GM12878 (cell line): ENCODE results near the gene CTSK. TPM values are rescaled to one million over a fixed set of nuclear protein-coding genes. Genes with fewer than 3 reads are reported as not detected.

Experiments
- ATAC-seq: fragments of 200-7000 bp; cut with Tn5 transposase; 3 replicates; pipeline ENCODE4 v1.9.1; 2020; ENCODE audit warnings: mild to moderate bottlenecking, moderate library complexity
- BruUV-seq: library from RNA; stranded (reverse); fragments of 400-500 nt; replicated peaks from 2 replicates; lab custom pipeline; 2021; lab: Mats Ljungman, UMichigan
- CTCF ChIA-PET: fragments of 300-600 bp; sonication (Branson Sonifier 250); formaldehyde crosslinking; extraction: SDS; loops from one replicate; lab custom pipeline; 2021; ENCODE audit warnings: inconsistent platforms; lab: Yijun Ruan, JAX
- POLR2A ChIA-PET: fragments of 350-600 bp; formaldehyde crosslinking; extraction: SDS; loops from one replicate; lab custom pipeline; 2021; ENCODE audit warnings: inconsistent platforms; lab: Charles Lee
- RAD21 ChIA-PET: fragments of 300-600 bp; sonication (Branson Sonifier 250); formaldehyde crosslinking; loops from one replicate; lab custom pipeline; 2023; ENCODE audit warnings: antibody characterized with exemption; ENCODE audit not compliant: unreplicated experiment; lab: Charles Lee
- SMC1A ChIA-PET: fragments of 300-600 bp; sonication (Branson Sonifier 250); formaldehyde crosslinking; loops from one replicate; lab custom pipeline; 2023; ENCODE audit not compliant: unreplicated experiment, uncharacterized antibody; lab: Charles Lee
- DNase-seq: peaks from one replicate; pipeline ENCODE4 v3.0.0-alpha.2; 2011; ENCODE audit warnings: low read depth, low spot score
- FAIRE-seq: peaks from 3 replicates; lab custom pipeline; 2011; peaks lifted over from hg19 to GRCh38; lab: Jason Lieb, UNC
- H2AFZ ChIP-seq: 2 replicates; pipeline ENCODE4 v1.6.0; 2011; ENCODE audit warnings: low read depth, low read length, control low read depth; ENCODE audit not compliant: control insufficient read depth
- H3K27ac ChIP-seq: 2 replicates; pipeline ENCODE4 v1.5.1; 2011; ENCODE audit warnings: control low read depth; ENCODE audit not compliant: control insufficient read depth, insufficient read depth
- H3K27me3 ChIP-seq, 2 experiments: replicated peaks in 1 of 2; 2 replicates each; pipeline versions ENCODE4 v1.6.0 to v1.6.1; 2011; ENCODE audit warnings: low read length in 1 of 2; ENCODE audit not compliant: control insufficient read depth in 2 of 2, insufficient read depth in 2 of 2
- H3K36me3 ChIP-seq, 2 experiments: 2 replicates each; pipeline ENCODE4 v1.5.1; 2011; ENCODE audit warnings: low read length in 1 of 2; ENCODE audit not compliant: control insufficient read depth in 2 of 2, insufficient read depth in 2 of 2
- H3K4me1 ChIP-seq: 2 replicates; pipeline ENCODE4 v1.6.1; 2011; ENCODE audit warnings: mild to moderate bottlenecking, low read length, moderate library complexity, mixed read lengths; ENCODE audit not compliant: control insufficient read depth, insufficient read depth
- H3K4me2 ChIP-seq: 2 replicates; pipeline ENCODE4 v1.6.0; 2011; ENCODE audit warnings: control low read depth; ENCODE audit not compliant: control insufficient read depth, insufficient read depth
- H3K4me3 ChIP-seq: fragments of 200-600 bp; sonication (generic); 2 replicates; pipeline ENCODE4 v1.5.1; 2016
- H3K79me2 ChIP-seq: 2 replicates; pipeline ENCODE4 v1.6.0; 2011; ENCODE audit warnings: low read length; ENCODE audit not compliant: control insufficient read depth, insufficient read depth
- H3K9ac ChIP-seq: 2 replicates; pipeline ENCODE4 v1.8.0; 2011; ENCODE audit warnings: low read length, control low read depth, mixed read lengths; ENCODE audit not compliant: control insufficient read depth, insufficient read depth
- H3K9me3 ChIP-seq: replicated peaks from 3 replicates; pipeline ENCODE4 v1.5.1; 2011; ENCODE audit warnings: mild to moderate bottlenecking, low read length; ENCODE audit not compliant: control insufficient read depth, insufficient read depth
- H4K20me1 ChIP-seq: 2 replicates; pipeline ENCODE4 v1.6.0; 2011; ENCODE audit not compliant: control insufficient read depth, insufficient read depth
- BACH1 ChIP-seq: fragments of 450-650 bp; IDR thresholded peaks from 2 replicates; pipeline ENCODE4 v1.6.1; 2017; ENCODE audit warnings: mild to moderate bottlenecking, borderline replicate concordance
- BCL3 ChIP-seq: IDR thresholded peaks from 2 replicates; pipeline ENCODE4 v1.6.1; 2011; ENCODE audit warnings: borderline replicate concordance, low read depth, mild to moderate bottlenecking, moderate library complexity, low read length; ENCODE audit not compliant: insufficient read depth, poor library complexity, severe bottlenecking
- EZH2 ChIP-seq: IDR thresholded peaks from 2 replicates; pipeline ENCODE4 v1.6.1; 2012; ENCODE audit warnings: low read depth, mild to moderate bottlenecking, control low read depth, inconsistent platforms, low read length, borderline replicate concordance; ENCODE audit not compliant: control insufficient read depth
- FOS ChIP-seq: IDR thresholded peaks from 3 replicates; pipeline ENCODE4 v1.6.1; 2011; ENCODE audit warnings: borderline replicate concordance; ENCODE audit not compliant: insufficient read length; ENCODE audit errors: extremely low read depth
- IKZF2 ChIP-seq, 2 experiments: fragments of 450-650 bp; IDR thresholded peaks; 2 replicates each; pipeline ENCODE4 v1.6.1; 2017; ENCODE audit warnings: mild to moderate bottlenecking in 2 of 2, moderate library complexity in 2 of 2
- JUND ChIP-seq: IDR thresholded peaks from 2 replicates; pipeline ENCODE4 v1.6.1; 2012; ENCODE audit warnings: low read depth, mild to moderate bottlenecking, low read length, improper control_type of control experiment, moderate library complexity
- KAT2A ChIP-seq: conservative IDR thresholded peaks from 2 replicates; pipeline ENCODE4 v1.6.1; 2011; ENCODE audit warnings: low read depth, low read length; ENCODE audit not compliant: control insufficient read depth
- NBN ChIP-seq: fragments of 450-650 bp; IDR thresholded peaks from 2 replicates; pipeline ENCODE4 v1.6.1; 2016
- NFYA ChIP-seq: IDR thresholded peaks from 2 replicates; pipeline ENCODE4 v1.6.1; 2011; ENCODE audit warnings: low read depth, mild to moderate bottlenecking, low read length, improper control_type of control experiment, borderline replicate concordance
- NR2F1 ChIP-seq: fragments of 450-650 bp; conservative IDR thresholded peaks from 2 replicates; pipeline ENCODE4 v1.6.1; 2017; ENCODE audit warnings: mild to moderate bottlenecking
- POLR2AphosphoS5 ChIP-seq: IDR thresholded peaks from 2 replicates; pipeline ENCODE4 v1.6.1; 2011; ENCODE audit warnings: mild to moderate bottlenecking, low read length, inconsistent platforms
- SMAD5 ChIP-seq: IDR thresholded peaks from 2 replicates; pipeline ENCODE4 v1.6.1; 2016; ENCODE audit warnings: antibody characterized with exemption, low read depth
- TBL1XR1 ChIP-seq: IDR thresholded peaks from 2 replicates; pipeline ENCODE4 v1.6.1; 2012; ENCODE audit warnings: low read depth, low read length, improper control_type of control experiment
- WRNIP1 ChIP-seq: IDR thresholded peaks from 2 replicates; pipeline ENCODE4 v1.6.1; 2011; ENCODE audit warnings: low read depth, low read length, improper control_type of control experiment, borderline replicate concordance
- WGBS: methylation state at CpG from one replicate; pipeline ENCODE4 v1.1.6; 2016; ENCODE audit warnings: low lambda C conversion rate; ENCODE audit not compliant: insufficient replicate concordance, insufficient coverage; ENCODE audit errors: missing lambda C conversion rate; 5-methylcytosine and 5-hydroxymethylcytosine counted together
- in situ Hi-C: fragments of 300-500 bp; cut with MboI; formaldehyde crosslinking; loops from 9 replicates; pipeline ENCODE4 v1.14.3; 2018; ENCODE audit warnings: mixed read lengths
- intact Hi-C: fragments of 100-400 bp; cut with micrococcal nuclease; formaldehyde crosslinking; loops from one replicate; pipeline ENCODE4 v1.14.2; 2022; ENCODE audit not compliant: unreplicated experiment
- polyA plus RNA-seq, 11 experiments: library from polyadenylated mRNA; depleted of rRNA in 4 of 11; unstranded in 6 of 11; stranded (reverse) in 5 of 11; fragments of >200 nt; fragmentation: Nextera tagmentation in 4 of 11; fragmentation: Illumina TruSeq in 1 of 11; extraction: Ambion mirVana in 4 of 11; extraction: Trizol in 1 of 11; gene quantifications; 1 replicate in 1 of 11; 2 replicates in 10 of 11; pipeline versions ENCODE4 v1.2.1 to v1.2.3, GENCODE V29; 2011 to 2016; ENCODE audit warnings: inconsistent platforms in 2 of 11, missing spikeins in 2 of 11, low read depth in 1 of 11
- total RNA-seq, 4 experiments: library from RNA; depleted of rRNA in 3 of 4; stranded (reverse); fragments of >200 nt in 3 of 4; fragmentation: Illumina TruSeq in 1 of 4; extraction: Trizol in 1 of 4; gene quantifications; 2 replicates each; pipeline versions ENCODE4 v1.2.1 to v1.2.3, GENCODE V29; 2013 to 2021

CTSK gene
- total and polyA plus RNA-seq, 10 of the 15 experiments (the other 5 are each of a cell fraction or from before 2014, with no cell fraction given) = 0.40 to 3.1 (median 0.83) TPM

- Histone ChIP-seq H2AFZ (no peak overlapping the region), H3K9me3 (no peaks in the 10 kb centered on the region), H3K4me1 (no peaks in the 10 kb centered on the region), H3K9ac (no peak overlapping the region), H3K79me2 (no peaks in the 10 kb centered on the region), H3K36me3 (peaks cover 8 to 26% of the 10 kb centered on the region in 2 experiments), H3K4me2 (no peak overlapping the region), H3K4me3 (no peak overlapping the region), H3K27ac (no peak overlapping the region), H3K27me3 (no peaks in the 10 kb centered on the region), H4K20me1 (no peaks in the 10 kb centered on the region)
- CTCF ChIA-PET = interaction anchor here (1.4 kb wide), 2 partner anchors 71 to 171 kb away, joined by 3 to 4 read pairs; no protein-coding TSS in a partner anchor
- WGBS = 74% methylated on average over 6 of the region's 6 CpGs
- SMC1A ChIA-PET = interaction anchor here (2.2 kb wide), 1 partner anchor 11 kb away, joined by 5 read pairs; no protein-coding TSS in a partner anchor
- DNase-seq (no peak), FAIRE-seq (no peak), ATAC-seq (no peak)
- RAD21 ChIA-PET = no interaction called here
- in situ Hi-C loops (no loop called here), intact Hi-C loops (no loop called here)
- POLR2A ChIA-PET = interaction anchor here (0.6 kb wide), 1 partner anchor 200 kb away, joined by 5 read pairs; no protein-coding TSS in a partner anchor
- TF ChIP-seq NFYA = no peak
- no peak for TF ChIP-seq SMAD5
- TF ChIP-seq KAT2A = no peak
- TF ChIP-seq EZH2 = no peak
- no peak for TF ChIP-seq TBL1XR1
- TF ChIP-seq NBN = no peak
- TF ChIP-seq NR2F1 = no peak
- BruUV-seq = no TSS peak
Observed at GRCh38 chr1:150751443-150751842, 56.6 kb downstream of the CTSK start.

DNA sequence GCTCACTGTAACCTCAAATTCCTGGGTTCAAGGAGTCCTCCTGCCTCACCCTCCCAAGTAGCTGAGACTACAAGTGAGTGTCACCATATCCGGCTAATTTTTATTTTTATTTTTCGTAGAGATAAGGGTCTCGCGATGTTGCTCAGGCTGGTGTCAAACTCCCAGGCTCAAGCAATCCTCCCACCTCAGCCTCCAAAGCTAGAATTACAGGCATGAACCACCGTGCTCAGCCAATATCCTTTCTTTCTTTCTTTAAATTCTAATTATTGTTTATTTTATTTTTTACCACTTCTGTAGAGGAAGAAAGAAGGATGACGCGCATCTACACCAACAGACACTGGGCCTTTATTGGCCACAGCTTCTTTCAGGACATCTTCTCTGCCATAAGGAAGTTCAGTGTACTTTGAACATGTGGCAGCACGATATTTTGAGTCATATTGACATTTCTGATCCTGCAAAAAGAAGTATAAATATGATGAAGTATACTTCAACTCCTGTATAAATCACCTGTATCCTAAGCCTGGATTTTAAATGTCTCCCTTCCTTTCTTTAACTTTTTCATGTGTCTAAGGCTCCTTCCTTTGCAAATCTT, 58.2 kb downstream of the CTSK start:
- no peak overlapping the region for H3K4me2 ChIP-seq
- H3K4me1 ChIP-seq = no peaks in the 10 kb centered on the region
- H3K9ac ChIP-seq = no peak overlapping the region
- ChIA-PET CTCF (interaction anchor here (0.8 to 1.4 kb wide), 2 partner anchors 10 to 189 kb away, joined by 3 read pairs; no protein-coding TSS in a partner anchor), SMC1A (interaction anchor here (0.7 to 1.6 kb wide), 4 partner anchors 11 to 189 kb away, joined by 3 to 5 read pairs (median 3); no protein-coding TSS in a partner anchor), RAD21 (no interaction called here), POLR2A (interaction anchor here (0.6 to 1.5 kb wide), 2 partner anchors 64 to 336 kb away, joined by 3 read pairs; no protein-coding TSS in a partner anchor)
- intact Hi-C loops = no loop called here
- in situ Hi-C loops = no loop called here
- no peaks in the 10 kb centered on the region for H3K79me2 ChIP-seq
- H3K27ac ChIP-seq = no peak overlapping the region
- no peak overlapping the region for H3K4me3 ChIP-seq
- DNase-seq = no peak
- no peaks in the 10 kb centered on the region for H3K9me3 ChIP-seq
- ATAC-seq = no peak
- H2AFZ ChIP-seq = no peak overlapping the region
- TSS peak; percentile 12 for BruUV-seq
- no peaks in the 10 kb centered on the region for H4K20me1 ChIP-seq
- H3K36me3 ChIP-seq = peaks cover 7 to 26% of the 10 kb centered on the region in 2 experiments
- 98% methylated on average over 8 of the region's 8 CpGs for WGBS
- FAIRE-seq = no peak
- no peaks in the 10 kb centered on the region for H3K27me3 ChIP-seq
- TF ChIP-seq IKZF2 (IDR thresholded peaks at IDR 0.05) (no peak), BCL3 (no peak), BACH1 (no peak), POLR2AphosphoS5 (no peak), WRNIP1 (no peak), FOS (no peak), JUND (no peak)
